Suppressor macrophage treated with lipopolysaccharide for 4 hours (primary cell): Measurements from ENCODE around the gene SLC52A1.
"Not testable (repeated sequence)": the region's sequence is repeated elsewhere in the genome, so short reads cannot be mapped to it uniquely, and the experiment has no call there.

Experiments
- DNase-seq: peaks from one replicate; pipeline ENCODE4 v3.0.0-alpha.2; 2020

SLC52A1 gene

GRCh38 chr17:5030168-5030567 is 5.1 kb downstream of the SLC52A1 start:
- not testable (repeated sequence) for DNase-seq

- DNase-seq: peak; percentile 29
These were observed 7.3 kb downstream of the SLC52A1 start for GRCh38 chr17:5027916-5028315.

- DNase-seq: no peak
These were observed 7.9 kb downstream of the SLC52A1 start for GRCh38 chr17:5027299-5027698.

GRCh38 chr17:5024604-5025003 is 10.6 kb downstream of the SLC52A1 start:
- no peak for DNase-seq

GRCh38 chr17:5023588-5024147 is 11.6 kb downstream of the SLC52A1 start:
- DNase-seq: no peak

GRCh38 chr17:5022171-5022711 is 13.0 kb downstream of the SLC52A1 start:
- DNase-seq: no peak

GRCh38 chr17:5020502-5021023 is 14.7 kb downstream of the SLC52A1 start:
- no peak for DNase-seq

GRCh38 chr17:5019475-5019956 is 15.7 kb downstream of the SLC52A1 start:
- peak; percentile 32 for DNase-seq

GRCh38 chr17:5014357-5014756 is 20.9 kb downstream of the SLC52A1 start:
- DNase-seq: no peak

GRCh38 chr17:5011928-5012327 is 23.3 kb downstream of the SLC52A1 start:
- peak; percentile 70 for DNase-seq

- no peak for DNase-seq
These were observed 31.9 kb downstream of the SLC52A1 start for GRCh38 chr17:5003214-5003867.

GRCh38 chr17:5002121-5002788 is 33.0 kb downstream of the SLC52A1 start:
- DNase-seq: no peak

- DNase-seq: no peak
These were observed 35.0 kb downstream of the SLC52A1 start for GRCh38 chr17:5000237-5000639.

- no peak for DNase-seq
These were observed 35.7 kb downstream of the SLC52A1 start for GRCh38 chr17:4999430-5000093.

GRCh38 chr17:4998732-4999429 is 36.3 kb downstream of the SLC52A1 start:
- DNase-seq: no peak

GRCh38 chr17:4998027-4998731 is 37.0 kb downstream of the SLC52A1 start:
- DNase-seq: no peak

GRCh38 chr17:4997302-4998026 is 37.8 kb downstream of the SLC52A1 start, which contains the start of the genes INCA1 and KIF1C:
Gene INCA1 (minus strand): TSS chr17:4997522. CDS start chr17:4994437, 3,085 bp downstream.
Gene KIF1C (plus strand): TSS chr17:4997950. CDS start chr17:5000247, 2,297 bp downstream.
- DNase-seq: peak; percentile 96

- DNase-seq: no peak
These were observed 41.1 kb downstream of the SLC52A1 start for GRCh38 chr17:4994081-4994595.

GRCh38 chr17:4987767-4988567 is 47.3 kb downstream of the SLC52A1 start:
- peak; percentile 28 for DNase-seq
